GM15510 (cell line): Measurements from ENCODE around the gene BMPR1A.

Experiments used
- POLR2A ChIP-seq: IDR thresholded peaks from 3 replicates; pipeline ENCODE4 v1.6.1; 2011; ENCODE audit warnings: borderline replicate concordance; ENCODE audit not compliant: insufficient read length; ENCODE audit errors: extremely low read depth

Gene BMPR1A

DNA sequence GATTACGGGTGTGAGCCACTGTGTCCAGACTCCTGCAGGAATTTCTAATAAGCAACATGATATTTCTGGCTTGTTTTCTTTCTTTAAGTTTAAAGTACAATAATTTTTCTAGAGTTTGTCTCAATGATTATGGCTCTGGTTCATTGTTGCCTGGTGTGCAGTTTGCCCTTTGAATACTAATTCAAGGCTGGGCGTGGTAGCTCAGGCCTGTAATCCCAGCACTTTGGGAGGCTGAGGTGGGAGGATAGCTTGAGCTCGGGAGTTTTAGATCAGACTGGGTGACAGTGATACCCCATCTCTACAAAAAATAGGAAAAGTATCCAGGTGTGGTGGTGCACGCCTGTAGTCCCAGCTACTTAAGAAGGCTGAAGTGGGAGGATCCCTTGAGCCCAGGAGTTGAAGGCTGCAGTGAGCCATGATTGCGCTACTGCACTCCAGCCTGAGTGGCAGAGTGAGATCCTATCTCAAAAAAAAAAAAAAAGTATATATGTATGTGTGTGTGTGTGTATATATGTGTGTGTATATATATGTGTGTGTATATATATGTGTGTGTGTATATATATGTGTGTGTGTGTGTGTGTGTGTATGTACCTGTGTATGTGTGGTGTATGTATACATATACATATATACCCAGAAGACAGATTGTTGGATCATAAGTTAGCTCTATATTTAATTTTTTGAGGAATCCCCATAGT is 220.1 kb downstream of the BMPR1A start:
- TF ChIP-seq POLR2A = no peak

DNA sequence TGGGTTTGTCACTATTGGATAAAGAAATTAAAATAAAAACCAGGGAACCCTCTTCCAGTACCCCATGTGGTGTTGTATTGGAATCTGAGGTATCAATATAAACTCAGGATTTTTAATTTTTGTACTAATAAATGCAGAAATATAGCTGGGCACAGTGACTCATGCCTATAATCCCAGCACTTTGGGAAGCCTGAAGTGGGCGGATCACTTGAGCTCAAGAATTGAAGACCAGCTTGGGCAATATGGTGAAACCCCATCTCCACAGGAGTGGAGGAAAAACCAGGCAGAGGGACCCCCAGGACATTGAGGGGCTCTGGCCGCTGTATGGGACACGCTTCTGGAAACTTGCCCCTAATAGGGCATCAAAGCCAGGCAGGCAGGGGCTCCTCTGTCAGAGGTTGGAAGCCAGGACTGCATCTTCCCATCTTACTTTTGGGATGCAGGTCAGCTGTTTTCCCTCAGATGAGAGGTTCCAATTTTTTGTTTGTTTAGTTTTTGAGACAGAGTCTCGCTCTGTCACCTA is 222.9 kb downstream of the BMPR1A start:
- TF ChIP-seq POLR2A = no peak

DNA sequence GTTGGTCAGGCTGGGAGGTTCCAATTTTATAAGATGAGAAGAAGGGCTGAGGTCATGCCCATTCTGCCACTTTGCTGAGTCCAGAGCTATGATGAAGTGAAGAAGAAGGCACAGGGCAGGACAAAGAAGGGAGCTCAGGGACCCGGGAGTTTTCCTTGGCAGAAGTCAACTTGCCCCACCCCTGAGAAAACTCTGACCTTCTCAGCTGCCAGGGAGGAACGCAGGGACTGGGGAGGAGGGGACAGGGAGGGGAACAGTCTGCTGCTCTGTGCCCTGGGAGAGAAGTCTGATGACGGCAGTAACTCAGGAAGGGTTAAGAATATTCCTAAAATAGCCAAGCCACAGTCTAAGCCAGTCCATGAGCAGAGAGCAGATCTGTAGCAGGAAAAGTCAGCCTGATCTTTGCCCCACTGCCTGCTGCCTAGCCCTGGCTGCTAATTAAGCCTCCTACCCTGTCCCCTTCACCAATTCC is 223.6 kb downstream of the BMPR1A start:
- no peak for TF ChIP-seq POLR2A

DNA sequence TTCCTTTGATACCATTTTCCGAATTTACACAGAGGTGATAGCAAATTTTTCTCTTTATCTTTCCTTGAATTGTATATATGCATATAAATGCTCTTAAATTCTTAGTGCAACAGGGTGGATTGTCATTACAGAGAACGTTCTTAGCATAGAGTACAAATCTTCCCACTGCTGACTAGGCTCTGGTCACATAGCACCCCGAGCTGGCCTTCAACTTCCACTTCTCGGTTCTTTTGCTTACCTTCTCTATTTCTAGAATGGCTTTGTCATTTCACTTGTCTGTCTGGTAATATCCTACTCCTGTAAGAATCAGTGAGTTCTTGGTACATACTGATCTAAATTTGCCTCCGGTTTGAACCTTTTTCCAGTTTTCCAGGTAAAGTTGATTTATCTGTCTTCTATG is 225.3 kb downstream of the BMPR1A start:
- TF ChIP-seq POLR2A = no peak
